ENCODE results near the gene NMU. TPM values are rescaled to one million over a fixed set of nuclear protein-coding genes. Genes with fewer than 3 reads are reported as not detected.
A peak's percentile ranks its signal among the peaks of the same experiment; 100 is the strongest.

Gene NMU
- total and polyA plus RNA-seq, 9 of the 15 experiments (the other 6 are each of a cell fraction or from before 2014, with no cell fraction given), result 73.8 to 846 (median 599) TPM

- Histone ChIP-seq H3K9me1 (ENCODE audit: control insufficient read depth, insufficient read depth, low read length) (no peaks in the 10 kb centered on the region), H3K79me2 (ENCODE audit: control insufficient read depth, insufficient read depth, low read length) (peaks cover 55% of the 10 kb centered on the region), H3K9me3 (replicated peaks; ENCODE audit: control insufficient read depth, insufficient read depth, low read depth, low read length) (no peaks in the 10 kb centered on the region), H4K20me1 (replicated peaks; ENCODE audit: control insufficient read depth, insufficient read depth, low read length) (no peaks in the 10 kb centered on the region), H3K9ac (ENCODE audit: insufficient read depth in 1 of 2, low read depth in 2 of 2, low read length in 2 of 2) (no peak overlapping the region), H3K4me3 (no peak overlapping the region), H3K36me3 (ENCODE audit: control insufficient read depth, insufficient read depth, low read length) (peaks cover 50% of the 10 kb centered on the region), H2AFZ (ENCODE audit: low read depth, low read length) (no peak overlapping the region), H3K27me3 (ENCODE audit: control insufficient read depth in 2 of 2, insufficient read depth in 2 of 2, low read length in 2 of 2) (no peaks in the 10 kb centered on the region), H3K27ac (ENCODE audit: extremely low read depth, low read depth, low read length) (peak overlapping the region; percentile 55; the same call in 1 of the 3 replicates), H3K4me2 (ENCODE audit: insufficient read depth, low read length) (no peak overlapping the region), H3K4me1 (replicated peaks in 1 of 2; ENCODE audit: control insufficient read depth in 2 of 2, insufficient read depth in 2 of 2, low read length in 2 of 2) (peaks cover 2 to 12% of the 10 kb centered on the region in 2 experiments; a peak in 4 of 5 replicates)
- intact Hi-C loops (cut with micrococcal nuclease) (no loop called here), in situ Hi-C loops (cut with MboI) (no loop called here)
- DNase-seq (ENCODE audit: extremely low read depth in 1 of 4, low spot score in 3 of 4) (no peak), FAIRE-seq (no peak), ATAC-seq (no peak; the same call in none of the 3 replicates)
- ChIA-PET POLR2A (interaction anchor here (0.7 to 1.0 kb wide), 2 partner anchors 16 to 114 kb away, joined by 3 read pairs; no protein-coding TSS in a partner anchor), CTCF (ENCODE audit: low intra/inter-chr PET ratio) (no interaction called here)
- 83% methylated on average over 1 of the region's 1 CpG for WGBS (ENCODE audit: insufficient coverage, low coverage, missing lambda C conversion rate)
- BruUV-seq (replicated peaks), result no TSS peak
- no peak for TF ChIP-seq NR3C1 (CRISPR knock-in tag; IDR thresholded peaks at IDR 0.05)
- no peak for TF ChIP-seq ETS2 (tag; IDR thresholded peaks at IDR 0.05; ENCODE audit: borderline replicate concordance, poor library complexity, severe bottlenecking)
- peak; percentile 91; the same call in 1 of the 2 replicates for TF ChIP-seq TRIM25 (IDR thresholded peaks at IDR 0.05; ENCODE audit: borderline replicate concordance)
- no peak for TF ChIP-seq ADNP (tag; IDR thresholded peaks at IDR 0.05)
- no peak for TF ChIP-seq JUND (IDR thresholded peaks at IDR 0.05; ENCODE audit: borderline replicate concordance, low read depth, low read length)
- TF ChIP-seq JUND (tag; IDR thresholded peaks at IDR 0.05; ENCODE audit: borderline replicate concordance, low read depth, low read length), result no peak
- TF ChIP-seq SMARCA5 (IDR thresholded peaks at IDR 0.05), result peak; percentile 57
- no peak for TF ChIP-seq ZNF780A (CRISPR knock-in tag; IDR thresholded peaks at IDR 0.05)
- TF ChIP-seq SIN3B (IDR thresholded peaks at IDR 0.05; ENCODE audit: low read depth), result no peak
- TF ChIP-seq HEY1 (CRISPR knock-in tag; IDR thresholded peaks at IDR 0.05; ENCODE audit: borderline replicate concordance), result no peak
- TF ChIP-seq ZBTB26 (CRISPR knock-in tag; IDR thresholded peaks at IDR 0.05), result 0 out of 2 replicates have a peak, but pooled peaks have one; percentile 21
- no peak for TF ChIP-seq ZNF707 (CRISPR knock-in tag; conservative IDR thresholded peaks at IDR 0.05)
- TF ChIP-seq SMAD1 (IDR thresholded peaks at IDR 0.05; ENCODE audit: low read depth, low read length, partially characterized antibody), result no peak
- no peak for TF ChIP-seq ZNF165 (CRISPR knock-in tag; IDR thresholded peaks at IDR 0.05; ENCODE audit: borderline replicate concordance)
- TF ChIP-seq HNRNPL (IDR thresholded peaks at IDR 0.05; ENCODE audit: low read depth, low read length), result no peak
- no peak for TF ChIP-seq ZNF263 (CRISPR knock-in tag; IDR thresholded peaks at IDR 0.05; ENCODE audit: borderline replicate concordance)
- TF ChIP-seq PATZ1 (CRISPR knock-in tag; IDR thresholded peaks at IDR 0.05; ENCODE audit: borderline replicate concordance), result no peak
Measured at GRCh38 chr4:55618546-55619143, 17.5 kb downstream of the NMU start.

Measured in K562 (cell line).